Osteoblast (primary cell): ENCODE results near the gene SYNJ2. TPM values are rescaled to one million over a fixed set of nuclear protein-coding genes. Genes with fewer than 3 reads are reported as not detected.

Experiments
- DNase-seq: peaks from one replicate; pipeline ENCODE4 v3.0.0; 2011; ENCODE audit warnings: low spot score, mixed read lengths; ENCODE audit not compliant: insufficient read length; ENCODE audit errors: missing footprints
- H2AFZ ChIP-seq: 2 replicates; pipeline ENCODE4 v1.6.0; 2011; ENCODE audit warnings: mild to moderate bottlenecking, low read length
- H3K27ac ChIP-seq: 2 replicates; pipeline ENCODE4 v1.5.1; 2011; ENCODE audit warnings: mild to moderate bottlenecking, low read depth, low read length, moderate library complexity
- H3K27me3 ChIP-seq: 2 replicates; pipeline ENCODE4 v1.6.0; 2012; ENCODE audit warnings: mild to moderate bottlenecking, control low read depth, inconsistent platforms, low read length, moderate library complexity; ENCODE audit not compliant: insufficient read depth
- H3K36me3 ChIP-seq: 2 replicates; pipeline ENCODE4 v1.5.1; 2011; ENCODE audit warnings: mild to moderate bottlenecking, low read length, control low read depth, moderate library complexity; ENCODE audit not compliant: insufficient read depth
- H3K4me1 ChIP-seq: 2 replicates; pipeline ENCODE4 v1.5.1; 2011; ENCODE audit warnings: mild to moderate bottlenecking, low read length, control low read depth, moderate library complexity; ENCODE audit not compliant: insufficient read depth
- H3K4me2 ChIP-seq: 2 replicates; pipeline ENCODE4 v1.6.0; 2011; ENCODE audit warnings: mild to moderate bottlenecking, low read length; ENCODE audit not compliant: insufficient read depth
- H3K4me3 ChIP-seq: fragments of 200-600 bp; sonication (generic); 3 replicates; pipeline ENCODE4 v1.5.1; 2012; ENCODE audit warnings: mild to moderate bottlenecking, low read length, inconsistent platforms; ENCODE audit not compliant: insufficient read depth
- H3K79me2 ChIP-seq: 2 replicates; pipeline ENCODE4 v1.6.0; 2012; ENCODE audit warnings: mild to moderate bottlenecking, low read length, control low read depth, inconsistent platforms; ENCODE audit not compliant: insufficient read depth
- H3K9me3 ChIP-seq: 2 replicates; pipeline ENCODE4 v1.5.1; 2011; ENCODE audit warnings: low read depth, low read length, control low read depth
- H4K20me1 ChIP-seq: 2 replicates; pipeline ENCODE4 v1.6.0; 2012; ENCODE audit warnings: mild to moderate bottlenecking, low read length, control low read depth; ENCODE audit not compliant: insufficient read depth
- total RNA-seq: library from RNA; depleted of rRNA; stranded (reverse); fragments of >200 nt; gene quantifications from 2 replicates; pipeline ENCODE4 v1.2.3, GENCODE V29; 2012
- TF ChIP-seq, protein P1 (sequence below): IDR thresholded peaks from 2 replicates; pipeline ENCODE4 v1.5.1; 2011; ENCODE audit warnings: mild to moderate bottlenecking, low read depth, low read length, moderate library complexity; ENCODE audit errors: extremely low read depth

The SYNJ2 gene
- total RNA-seq, 1 donor: 94.8 TPM

DNA sequence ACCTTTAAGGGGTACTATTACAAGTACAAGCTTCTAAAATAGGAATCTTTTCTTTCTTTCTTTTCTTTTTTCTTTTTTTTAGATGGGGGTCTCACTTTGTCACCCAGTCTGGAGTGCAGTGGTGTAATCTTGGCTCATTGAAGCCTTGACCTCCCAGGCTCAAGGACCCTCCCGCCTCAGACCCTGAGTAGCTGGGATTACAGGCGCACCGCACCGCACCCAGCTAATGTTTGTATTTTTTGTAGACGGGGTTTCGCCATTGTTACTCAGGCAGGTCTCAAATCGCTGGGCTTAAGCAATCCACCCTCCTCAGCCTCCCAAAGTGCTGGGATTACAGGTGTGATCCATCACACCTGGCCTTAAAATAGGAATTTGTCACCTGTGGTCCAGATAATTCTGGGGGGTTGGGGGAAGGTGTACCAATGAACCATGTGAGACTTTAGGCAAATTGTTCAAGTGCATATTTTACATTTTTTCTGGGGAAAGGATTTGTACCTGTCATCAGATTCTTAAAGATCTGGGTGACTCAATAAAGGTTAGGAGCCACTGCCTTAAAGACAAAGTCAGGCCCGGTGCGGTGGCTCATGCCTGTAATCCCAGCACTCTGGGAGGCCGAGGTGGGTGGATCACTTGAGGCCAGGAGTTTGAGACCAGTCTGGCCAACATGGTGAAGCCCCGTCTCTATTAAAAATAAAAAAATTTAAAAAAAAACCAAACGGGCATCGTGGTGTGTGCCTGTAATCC, 19.7 kb upstream of the SYNJ2 start:
- Histone ChIP-seq H3K27ac (peak overlapping the region; percentile 89), H3K4me2 (peak overlapping the region; percentile 47), H4K20me1 (no peaks in the 10 kb centered on the region), H3K4me1 (peaks cover 32% of the 10 kb centered on the region), H3K9me3 (peaks cover 3% of the 10 kb centered on the region), H3K27me3 (no peaks in the 10 kb centered on the region), H3K36me3 (no peaks in the 10 kb centered on the region), H3K79me2 (no peaks in the 10 kb centered on the region), H3K4me3 (no peak overlapping the region), H2AFZ (peak overlapping the region; percentile 59)
- no peak for DNase-seq
- TF ChIP-seq, protein P1, sequence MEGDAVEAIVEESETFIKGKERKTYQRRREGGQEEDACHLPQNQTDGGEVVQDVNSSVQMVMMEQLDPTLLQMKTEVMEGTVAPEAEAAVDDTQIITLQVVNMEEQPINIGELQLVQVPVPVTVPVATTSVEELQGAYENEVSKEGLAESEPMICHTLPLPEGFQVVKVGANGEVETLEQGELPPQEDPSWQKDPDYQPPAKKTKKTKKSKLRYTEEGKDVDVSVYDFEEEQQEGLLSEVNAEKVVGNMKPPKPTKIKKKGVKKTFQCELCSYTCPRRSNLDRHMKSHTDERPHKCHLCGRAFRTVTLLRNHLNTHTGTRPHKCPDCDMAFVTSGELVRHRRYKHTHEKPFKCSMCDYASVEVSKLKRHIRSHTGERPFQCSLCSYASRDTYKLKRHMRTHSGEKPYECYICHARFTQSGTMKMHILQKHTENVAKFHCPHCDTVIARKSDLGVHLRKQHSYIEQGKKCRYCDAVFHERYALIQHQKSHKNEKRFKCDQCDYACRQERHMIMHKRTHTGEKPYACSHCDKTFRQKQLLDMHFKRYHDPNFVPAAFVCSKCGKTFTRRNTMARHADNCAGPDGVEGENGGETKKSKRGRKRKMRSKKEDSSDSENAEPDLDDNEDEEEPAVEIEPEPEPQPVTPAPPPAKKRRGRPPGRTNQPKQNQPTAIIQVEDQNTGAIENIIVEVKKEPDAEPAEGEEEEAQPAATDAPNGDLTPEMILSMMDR: no peak

DNA sequence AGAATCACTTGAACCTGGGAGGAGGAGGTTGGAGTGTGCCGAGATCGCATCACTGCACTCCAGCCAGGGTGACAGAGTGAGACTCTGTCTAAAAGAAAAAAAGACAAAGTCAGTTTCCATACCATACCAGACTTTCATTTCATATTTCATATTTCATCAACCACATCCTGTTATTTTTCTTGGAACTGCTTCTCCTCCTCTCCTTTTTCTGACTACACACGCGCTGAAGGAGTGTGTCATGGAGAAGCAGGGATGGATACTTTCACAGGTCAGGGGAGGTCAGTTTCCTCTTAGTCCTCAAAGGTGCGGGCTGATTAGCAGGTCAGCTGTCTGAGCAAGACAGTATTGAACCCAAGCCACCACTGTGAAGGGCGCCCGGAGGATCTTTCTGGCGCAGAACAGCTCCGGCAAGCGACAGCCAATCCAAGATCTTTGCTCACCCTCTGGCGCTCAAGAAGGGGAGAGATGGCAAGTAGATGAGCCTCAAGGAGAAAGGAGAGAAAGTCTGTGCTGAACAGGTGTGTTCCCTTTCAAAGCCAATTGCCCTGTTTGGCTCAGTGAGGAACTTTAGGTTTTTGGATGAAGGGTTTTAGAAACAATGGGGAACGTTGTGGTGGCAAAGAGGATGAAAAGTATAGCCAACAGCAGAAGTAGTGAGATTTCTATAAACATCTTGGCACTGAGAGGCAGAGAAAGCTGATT, 18.9 kb upstream of the SYNJ2 start:
- peak overlapping the region; percentile 47 for H3K4me2 ChIP-seq

DNA sequence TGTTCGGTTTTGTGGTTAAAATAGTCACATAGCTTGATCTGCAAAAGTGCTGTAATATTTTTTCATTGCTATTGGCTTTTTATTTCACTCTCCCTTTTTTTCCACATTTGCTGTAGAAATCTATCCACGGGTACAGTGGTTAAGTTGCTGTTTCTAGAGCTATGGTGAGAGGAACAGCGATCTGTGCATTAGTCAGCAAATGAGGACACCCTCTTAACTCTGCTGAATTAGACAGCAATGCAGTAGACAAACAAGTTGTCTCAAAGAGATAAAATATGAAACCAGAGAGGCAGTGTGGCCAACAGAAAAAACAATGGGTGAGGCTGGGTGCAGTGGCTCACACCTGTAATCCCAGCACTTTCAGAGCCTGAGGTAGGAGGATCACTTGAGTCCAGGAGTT, 17.6 kb upstream of the SYNJ2 start:
- TF ChIP-seq, protein P1: no peak
- DNase-seq: peak; percentile 79
- H3K9me3 ChIP-seq: peaks cover 2% of the 10 kb centered on the region
- H3K4me1 ChIP-seq: peaks cover 38% of the 10 kb centered on the region
- H3K36me3 ChIP-seq: no peaks in the 10 kb centered on the region
- H3K27me3 ChIP-seq: no peaks in the 10 kb centered on the region
- H3K27ac ChIP-seq: peak overlapping the region; percentile 68
- H3K4me3 ChIP-seq: no peak overlapping the region
- peak overlapping the region; percentile 10 for H3K4me2 ChIP-seq
- H2AFZ ChIP-seq: peak overlapping the region; percentile 6
- H4K20me1 ChIP-seq: no peaks in the 10 kb centered on the region
- H3K79me2 ChIP-seq: no peaks in the 10 kb centered on the region

More for the DNA sequence above, 18.9 kb upstream of the SYNJ2 start:
- Histone ChIP-seq H3K36me3 (no peaks in the 10 kb centered on the region), H3K79me2 (no peaks in the 10 kb centered on the region), H4K20me1 (no peaks in the 10 kb centered on the region), H3K4me3 (no peak overlapping the region), H3K4me1 (peaks cover 32% of the 10 kb centered on the region), H3K27ac (peak overlapping the region; percentile 89), H3K9me3 (peaks cover 3% of the 10 kb centered on the region), H2AFZ (peak overlapping the region; percentile 59), H3K27me3 (no peaks in the 10 kb centered on the region)
- DNase-seq: peak; percentile 93
- TF ChIP-seq, protein P1: no peak

- H4K20me1 ChIP-seq: no peaks in the 10 kb centered on the region
- no peak overlapping the region for H3K27ac ChIP-seq
- no peak overlapping the region for H3K4me2 ChIP-seq
- no peak for DNase-seq
- no peak overlapping the region for H2AFZ ChIP-seq
- TF ChIP-seq, protein P1: no peak
- peaks cover 41% of the 10 kb centered on the region for H3K4me1 ChIP-seq
- no peaks in the 10 kb centered on the region for H3K9me3 ChIP-seq
- H3K36me3 ChIP-seq: no peaks in the 10 kb centered on the region
- H3K4me3 ChIP-seq: no peak overlapping the region
- H3K27me3 ChIP-seq: no peaks in the 10 kb centered on the region
- H3K79me2 ChIP-seq: no peaks in the 10 kb centered on the region
These were observed 16.3 kb upstream of the SYNJ2 start for GRCh38 chr6:157965387-157965786.
